Liver (tissue), 9 donors: Measurements from ENCODE around the gene SGCD. TPM values are rescaled to one million over a fixed set of nuclear protein-coding genes. Genes with fewer than 3 reads are reported as not detected.

ENCODE experiments used
- DNase-seq: peaks from one replicate; pipeline ENCODE4 v3.0.0-alpha.2; 2017; ENCODE audit warnings: low spot score
- H3K27ac ChIP-seq, 2 donors: one replicate each; pipeline ENCODE4 v1.7.0; 2013; ENCODE audit warnings: inconsistent platforms in 2 of 2, low read length in 2 of 2, control low read depth in 1 of 2, low read depth in 1 of 2, mild to moderate bottlenecking in 1 of 2
- H3K27me3 ChIP-seq, 4 donors: one replicate each; pipeline versions ENCODE4 v1.6.1 to v1.7.0; 2013; ENCODE audit warnings: low read length in 3 of 4, inconsistent platforms in 1 of 4, mild to moderate bottlenecking in 1 of 4, moderate library complexity in 1 of 4; ENCODE audit not compliant: control insufficient read depth in 4 of 4, insufficient read depth in 4 of 4
- H3K36me3 ChIP-seq, 4 donors: one replicate each; pipeline versions ENCODE4 v1.6.1 to v1.7.0; 2013; ENCODE audit warnings: low read length in 3 of 4, mild to moderate bottlenecking in 3 of 4, low read depth in 1 of 4, moderate library complexity in 1 of 4; ENCODE audit not compliant: control insufficient read depth in 4 of 4, insufficient read depth in 3 of 4
- H3K4me1 ChIP-seq, 4 donors: one replicate each; pipeline versions ENCODE4 v1.6.1 to v1.7.0; 2013; ENCODE audit warnings: low read length in 3 of 4, mild to moderate bottlenecking in 3 of 4, moderate library complexity in 1 of 4; ENCODE audit not compliant: control insufficient read depth in 4 of 4, insufficient read depth in 4 of 4
- H3K4me3 ChIP-seq, 3 donors: one replicate each; pipeline versions ENCODE4 v1.6.1 to v1.7.0; 2013; ENCODE audit warnings: low read length in 3 of 3, control low read depth in 1 of 3, low read depth in 1 of 3, mild to moderate bottlenecking in 1 of 3
- H3K9ac ChIP-seq, 2 donors: one replicate each; pipeline ENCODE4 v1.7.0; 2013; ENCODE audit warnings: low read length in 2 of 2, mild to moderate bottlenecking in 2 of 2, moderate library complexity in 2 of 2, control low read depth in 1 of 2, low read depth in 1 of 2
- H3K9me3 ChIP-seq, 4 donors: one replicate each; pipeline versions ENCODE4 v1.6.1 to v1.7.0; 2013; ENCODE audit warnings: low read length in 3 of 4; ENCODE audit not compliant: control insufficient read depth in 4 of 4
- CTCF ChIP-seq: fragments of 150-350 bp; IDR thresholded peaks from 2 replicates; pipeline ENCODE4 v1.5.1; 2017; ENCODE audit warnings: improper control_type of control experiment, low read depth, low read length; ENCODE audit not compliant: missing input control
- EGR1 ChIP-seq, 2 donors: IDR thresholded peaks; 2 replicates each; pipeline ENCODE4 v1.6.1; 2016 to 2018; ENCODE audit warnings: antibody characterized with exemption in 2 of 2, low read depth in 2 of 2
- FOXA2 ChIP-seq: IDR thresholded peaks from 2 replicates; pipeline ENCODE4 v1.6.1; 2016; ENCODE audit warnings: antibody characterized with exemption
- GABPA ChIP-seq, 2 donors: IDR thresholded peaks in 1 of 2; conservative IDR thresholded peaks in 1 of 2; 2 replicates each; pipeline ENCODE4 v1.6.1; 2016; ENCODE audit warnings: antibody characterized with exemption in 2 of 2, mild to moderate bottlenecking in 1 of 2, moderate library complexity in 1 of 2
- HNF4A ChIP-seq, 2 donors: conservative IDR thresholded peaks; 2 replicates each; pipeline ENCODE4 v1.6.1; 2016; ENCODE audit warnings: antibody characterized with exemption in 2 of 2, mild to moderate bottlenecking in 2 of 2
- HNF4G ChIP-seq: IDR thresholded peaks from 2 replicates; pipeline ENCODE4 v1.6.1; 2016; ENCODE audit warnings: antibody characterized with exemption
- MAX ChIP-seq: IDR thresholded peaks from 2 replicates; pipeline ENCODE4 v1.6.1; 2016; ENCODE audit warnings: antibody characterized with exemption
- NR2F2 ChIP-seq: IDR thresholded peaks from 2 replicates; pipeline ENCODE4 v1.6.1; 2016; ENCODE audit warnings: antibody characterized with exemption
- RAD21 ChIP-seq, 2 donors: IDR thresholded peaks; 2 replicates each; pipeline ENCODE4 v1.6.1; 2016; ENCODE audit warnings: antibody characterized with exemption in 2 of 2, mild to moderate bottlenecking in 2 of 2
- REST ChIP-seq: IDR thresholded peaks from 2 replicates; pipeline ENCODE4 v1.6.1; 2016; ENCODE audit warnings: antibody characterized with exemption, mild to moderate bottlenecking
- RXRA ChIP-seq, 2 donors: IDR thresholded peaks; 2 replicates each; pipeline ENCODE4 v1.6.1; 2017 to 2018; ENCODE audit warnings: antibody characterized with exemption in 2 of 2, mild to moderate bottlenecking in 1 of 2
- SP1 ChIP-seq: IDR thresholded peaks from 2 replicates; pipeline ENCODE4 v1.6.1; 2018; ENCODE audit warnings: antibody characterized with exemption, mild to moderate bottlenecking
- TAF1 ChIP-seq: conservative IDR thresholded peaks from 2 replicates; pipeline ENCODE4 v1.6.1; 2016; ENCODE audit warnings: antibody characterized with exemption, mild to moderate bottlenecking
- YY1 ChIP-seq: IDR thresholded peaks from 2 replicates; pipeline ENCODE4 v1.6.1; 2016; ENCODE audit warnings: antibody characterized with exemption, mild to moderate bottlenecking
- ZBTB33 ChIP-seq: IDR thresholded peaks from 2 replicates; pipeline ENCODE4 v1.6.1; 2016; ENCODE audit warnings: antibody characterized with exemption
- WGBS: extraction: QIAGEN DNeasy Blood & Tissue Kit; methylation state at CpG from one replicate; pipeline ENCODE4 v1.1.7; 2013; 5-methylcytosine and 5-hydroxymethylcytosine counted together
- polyA plus RNA-seq, 2 donors: library from polyadenylated mRNA; stranded (reverse) in 1 of 2; unstranded in 1 of 2; fragments of 200-250 nt in 1 of 2; fragments of >200 nt in 1 of 2; fragmentation: Nextera tagmentation in 1 of 2; extraction: Ambion mirVana in 1 of 2; gene quantifications; one replicate each; pipeline versions ENCODE4 v1.2.1 to v1.2.3, GENCODE V29; 2013 to 2015
- total RNA-seq, 2 donors: library from RNA; depleted of rRNA; stranded (reverse); fragments of >200 nt; gene quantifications; one replicate each; pipeline ENCODE4 v1.2.3, GENCODE V29; 2014
- donor health status: healthy.
- donor health status: healthy.
- donor health status: healthy.
- donor health status: healthy.
- donor health status: healthy.

The SGCD gene
- total and polyA plus RNA-seq, 4 donors, result 0.35 to 1.7 (median 1.0) TPM

- TF ChIP-seq RAD21 (IDR thresholded peaks at IDR 0.05), result no peak
- no peak for TF ChIP-seq FOXA2
- TF ChIP-seq YY1, result no peak
- TF ChIP-seq MAX, result no peak
- no peak for TF ChIP-seq HNF4G
- no peak for TF ChIP-seq GABPA (IDR thresholded peaks at IDR 0.05 in 1 of 2, conservative IDR thresholded peaks at IDR 0.05 in 1 of 2)
- no peak for TF ChIP-seq HNF4A (conservative IDR thresholded peaks at IDR 0.05)
- no peak for TF ChIP-seq SP1
- TF ChIP-seq ZBTB33, result no peak
- TF ChIP-seq RXRA (IDR thresholded peaks at IDR 0.05), result no peak
- no peak for TF ChIP-seq EGR1 (IDR thresholded peaks at IDR 0.05; ENCODE audit: low read depth in 2 of 2)
- TF ChIP-seq REST, result no peak
- H3K4me1 ChIP-seq, result no peaks in the 10 kb centered on the region
- DNase-seq, result no peak
- no peaks in the 10 kb centered on the region for H3K27me3 ChIP-seq
- no peak overlapping the region for H3K27ac ChIP-seq
- WGBS, result 77% methylated on average over 8 of the region's 8 CpGs
- H3K36me3 ChIP-seq, result no peaks in the 10 kb centered on the region
- H3K9me3 ChIP-seq, result peaks cover 0 to 4% (median 0%) of the 10 kb centered on the region in 4 donors
- H3K9ac ChIP-seq, result no peak overlapping the region
- no peak overlapping the region for H3K4me3 ChIP-seq
Measured at GRCh38 chr5:156402387-156402921, 75.5 kb downstream of the SGCD start.

GRCh38 chr5:156405988-156406387, 79.0 kb downstream of the SGCD start:
- no peak for DNase-seq
- TF ChIP-seq REST, result no peak
- TF ChIP-seq CTCF, result no peak
- no peak for TF ChIP-seq TAF1
- no peak for TF ChIP-seq GABPA (IDR thresholded peaks at IDR 0.05 in 1 of 2, conservative IDR thresholded peaks at IDR 0.05 in 1 of 2)
- TF ChIP-seq NR2F2, result no peak
- TF ChIP-seq FOXA2, result no peak
- no peak for TF ChIP-seq RXRA (IDR thresholded peaks at IDR 0.05)
- TF ChIP-seq YY1, result no peak

More at GRCh38 chr5:156405988-156406387, 79.0 kb downstream of the SGCD start:
- H3K9me3 ChIP-seq, result no peaks in the 10 kb centered on the region
- no peaks in the 10 kb centered on the region for H3K4me1 ChIP-seq
- 82% methylated on average over 3 of the region's 3 CpGs for whole genome bisulfite sequencing
- no peak overlapping the region for H3K4me3 ChIP-seq
- no peaks in the 10 kb centered on the region for H3K36me3 ChIP-seq
- no peak overlapping the region for H3K9ac ChIP-seq
- no peak overlapping the region for H3K27ac ChIP-seq
- H3K27me3 ChIP-seq, result no peaks in the 10 kb centered on the region
